HepG2 (cell line): Measurements from ENCODE around the gene CRKL. TPM values are rescaled to one million over a fixed set of nuclear protein-coding genes. Genes with fewer than 3 reads are reported as not detected.
A peak's percentile ranks its signal among the peaks of the same experiment; 100 is the strongest.

Experiments used
- DMAP1 ChIP-seq: IDR thresholded peaks from 2 replicates; pipeline ENCODE4 v1.6.1; 2016
- E2F2 ChIP-seq: sonication (generic); formaldehyde crosslinking; IDR thresholded peaks from 2 replicates; pipeline ENCODE4 v1.4.0; 2020; ENCODE audit warnings: missing genetic modification reagents, borderline replicate concordance
- ELK4 ChIP-seq: sonication (generic); formaldehyde crosslinking; IDR thresholded peaks from 2 replicates; pipeline ENCODE4 v1.9.0; 2021; ENCODE audit warnings: missing genetic modification reagents, borderline replicate concordance
- IRF9 ChIP-seq: sonication (generic); formaldehyde crosslinking; IDR thresholded peaks from 2 replicates; pipeline ENCODE4 v1.8.0; 2022; ENCODE audit warnings: missing genetic modification reagents, mild to moderate bottlenecking, borderline replicate concordance
- IRX3 ChIP-seq: sonication (generic); formaldehyde crosslinking; IDR thresholded peaks from 2 replicates; pipeline ENCODE4 v1.8.1; 2023; ENCODE audit warnings: mild to moderate bottlenecking, low read depth, missing genetic modification reagents, borderline replicate concordance
- KAT2B ChIP-seq: fragments of 150-350 bp; IDR thresholded peaks from 2 replicates; pipeline ENCODE4 v1.6.1; 2014; ENCODE audit warnings: low read depth, low read length, borderline replicate concordance
- MAF1 ChIP-seq: sonication (generic); formaldehyde crosslinking; IDR thresholded peaks from 2 replicates; pipeline ENCODE4 v1.5.0; 2020; ENCODE audit warnings: missing genetic modification reagents, borderline replicate concordance
- NBN ChIP-seq: fragments of 450-650 bp; conservative IDR thresholded peaks from 2 replicates; pipeline ENCODE4 v1.6.1; 2017
- PITX1 ChIP-seq: sonication (generic); formaldehyde crosslinking; IDR thresholded peaks from 2 replicates; pipeline ENCODE4 v1.5.1; 2020; ENCODE audit warnings: mild to moderate bottlenecking, missing genetic modification reagents
- POLR2AphosphoS5 ChIP-seq: IDR thresholded peaks from 2 replicates; pipeline ENCODE4 v1.6.1; 2012; ENCODE audit warnings: low read depth, low read length
- SNAI1 ChIP-seq: sonication (generic); formaldehyde crosslinking; IDR thresholded peaks from 2 replicates; pipeline ENCODE4 v1.5.0; 2020; ENCODE audit warnings: mild to moderate bottlenecking, missing genetic modification reagents, borderline replicate concordance
- SYNCRIP ChIP-seq: fragments of 200-400 bp; formaldehyde crosslinking; IDR thresholded peaks from 2 replicates; pipeline ENCODE4 v1.6.1; 2018; ENCODE audit warnings: mild to moderate bottlenecking, low read depth, low read length; ENCODE audit not compliant: insufficient read depth
- TFDP1 ChIP-seq: IDR thresholded peaks from 2 replicates; pipeline ENCODE4 v1.6.1; 2016; ENCODE audit warnings: missing compliant biosample characterization, missing genetic modification reagents, borderline replicate concordance
- THAP9 ChIP-seq: sonication (generic); formaldehyde crosslinking; IDR thresholded peaks from 2 replicates; pipeline ENCODE4; 2020; ENCODE audit warnings: missing genetic modification reagents, mild to moderate bottlenecking, borderline replicate concordance
- YEATS2 ChIP-seq: sonication (generic); formaldehyde crosslinking; IDR thresholded peaks from 2 replicates; pipeline ENCODE4 v1.4.0; 2020; ENCODE audit warnings: missing genetic modification reagents, borderline replicate concordance
- ZBTB21 ChIP-seq: sonication (generic); formaldehyde crosslinking; IDR thresholded peaks from 2 replicates; pipeline ENCODE4 v1.4.0; 2020; ENCODE audit warnings: missing genetic modification reagents
- ZC3H4 ChIP-seq: sonication (generic); formaldehyde crosslinking; IDR thresholded peaks from 2 replicates; pipeline ENCODE4 v1.4.0; 2020; ENCODE audit warnings: missing genetic modification reagents, borderline replicate concordance
- ZFAT ChIP-seq: sonication (generic); formaldehyde crosslinking; conservative IDR thresholded peaks from 2 replicates; pipeline ENCODE4 v1.8.1; 2023; ENCODE audit warnings: missing genetic modification reagents, inconsistent platforms
- ZNF138 ChIP-seq: sonication (generic); formaldehyde crosslinking; IDR thresholded peaks from 2 replicates; pipeline ENCODE4 v1.5.0; 2020; ENCODE audit warnings: mild to moderate bottlenecking, low read depth, missing genetic modification reagents
- ZNF180 ChIP-seq: sonication (generic); formaldehyde crosslinking; IDR thresholded peaks from 2 replicates; pipeline ENCODE4 v1.4.0; 2020; ENCODE audit warnings: low read depth, missing genetic modification reagents, borderline replicate concordance
- ZNF256 ChIP-seq: sonication (generic); formaldehyde crosslinking; conservative IDR thresholded peaks from 2 replicates; pipeline ENCODE4 v1.4.0; 2020; ENCODE audit warnings: missing genetic modification reagents
- ZNF562 ChIP-seq: sonication (generic); formaldehyde crosslinking; IDR thresholded peaks from 2 replicates; pipeline ENCODE4 v1.8.0; 2022; ENCODE audit warnings: missing genetic modification reagents, borderline replicate concordance
- ZNF776 ChIP-seq: sonication (generic); formaldehyde crosslinking; IDR thresholded peaks from 2 replicates; pipeline ENCODE4 v1.4.0; 2020; ENCODE audit warnings: mild to moderate bottlenecking, missing genetic modification reagents
- polyA plus RNA-seq, 8 experiments: library from polyadenylated mRNA; depleted of rRNA in 3 of 8; stranded (reverse) in 7 of 8; unstranded in 1 of 8; fragments of >200 nt; fragmentation: Illumina TruSeq in 4 of 8; extraction: Trizol in 4 of 8; gene quantifications; 2 replicates each; pipeline versions ENCODE4 v1.2.1 to v1.2.3, GENCODE V29; 2011 to 2016; ENCODE audit warnings: low read depth in 4 of 8, missing spikeins in 1 of 8, mixed read lengths in 1 of 8; ENCODE audit not compliant: insufficient read depth in 1 of 8
- total RNA-seq, 5 experiments: library from RNA; depleted of rRNA; stranded (reverse); fragments of >200 nt; fragmentation: Illumina TruSeq; extraction: Trizol; gene quantifications; 2 replicates each; pipeline ENCODE4 v1.2.3, GENCODE V29; 2016; ENCODE audit warnings: low read depth in 1 of 5

CRKL gene
- total and polyA plus RNA-seq, 2 of the 13 experiments (the other 11 are each of a cell fraction or from before 2014, with no cell fraction given) = 37.4 to 60.6 TPM

- TF ChIP-seq E2F2 (CRISPR knock-in tag) (no peak), DMAP1 (no peak), KAT2B (no peak), TFDP1 (peak; percentile 39; the same call in 1 of the 2 replicates), ELK4 (CRISPR knock-in tag) (no peak), PITX1 (CRISPR knock-in tag) (0 out of 2 replicates have a peak, but pooled peaks have one; percentile 34), NBN (no peak), THAP9 (CRISPR knock-in tag) (no peak), ZNF138 (CRISPR knock-in tag) (no peak), ZBTB21 (CRISPR knock-in tag) (peak; percentile 56; the same call in 1 of the 2 replicates), ZNF256 (CRISPR knock-in tag) (no peak), YEATS2 (CRISPR knock-in tag) (no peak), IRF9 (CRISPR knock-in tag) (no peak), SYNCRIP (no peak), POLR2AphosphoS5 (no peak; the same call in none of the 2 replicates), ZFAT (CRISPR knock-in tag) (no peak), IRX3 (CRISPR knock-in tag) (no peak), SNAI1 (CRISPR knock-in tag) (no peak), ZNF180 (CRISPR knock-in tag) (no peak), ZNF562 (no peak), ZC3H4 (CRISPR knock-in tag) (no peak), ZNF776 (no peak), MAF1 (CRISPR knock-in tag) (no peak)
Observed at GRCh38 chr22:20952544-20953341, 35.5 kb downstream of the CRKL start (continued).
